DND-41 (cell line): ENCODE measurements around the gene RAB9A.
A peak's percentile ranks its signal among the peaks of the same experiment; 100 is the strongest.
"Not testable (repeated sequence)": the region's sequence is repeated elsewhere in the genome, so short reads cannot be mapped to it uniquely, and the experiment has no call there.

Source experiments
- ATAC-seq: fragments of 200-7000 bp; cut with Tn5 transposase; 3 replicates; pipeline ENCODE4 v1.9.1; 2021; ENCODE audit warnings: low read depth; ENCODE audit not compliant: insufficient read depth
- DNase-seq: peaks from one replicate; pipeline ENCODE4 v3.0.0-alpha.2; 2020
- H2AFZ ChIP-seq: 2 replicates; pipeline ENCODE4 v1.6.0; 2012; ENCODE audit warnings: low read depth, low read length
- H3K27ac ChIP-seq: 2 replicates; pipeline ENCODE4 v1.5.1; 2012; ENCODE audit warnings: low read length, inconsistent platforms
- H3K27me3 ChIP-seq: fragments of 200-600 bp; sonication (generic); 2 replicates; pipeline ENCODE4 v1.6.0; 2012; ENCODE audit warnings: low read length, mild to moderate bottlenecking, inconsistent platforms; ENCODE audit not compliant: insufficient read depth, poor library complexity
- H3K36me3 ChIP-seq: 2 replicates; pipeline ENCODE4 v1.5.1; 2012; ENCODE audit warnings: low read length, inconsistent platforms; ENCODE audit not compliant: insufficient read depth
- H3K4me1 ChIP-seq: 2 replicates; pipeline ENCODE4 v1.5.1; 2012; ENCODE audit warnings: mild to moderate bottlenecking, low read length; ENCODE audit not compliant: insufficient read depth
- H3K4me2 ChIP-seq: 2 replicates; pipeline ENCODE4 v1.6.0; 2012; ENCODE audit warnings: mild to moderate bottlenecking, moderate library complexity, low read length, inconsistent platforms; ENCODE audit not compliant: insufficient read depth
- H3K4me3 ChIP-seq, 2 experiments: fragments of 200-600 bp in 1 of 2; shearing (Covaris generic) in 1 of 2; 2 replicates each; pipeline ENCODE4 v1.5.1; 2012 to 2016; ENCODE audit warnings: inconsistent platforms in 2 of 2, low read length in 2 of 2, mild to moderate bottlenecking in 2 of 2, low read depth in 1 of 2, moderate library complexity in 1 of 2
- H3K79me2 ChIP-seq: 2 replicates; pipeline ENCODE4 v1.6.0; 2012; ENCODE audit warnings: low read length, inconsistent platforms; ENCODE audit not compliant: insufficient read depth
- H3K9ac ChIP-seq: 2 replicates; pipeline ENCODE4 v1.6.0; 2012; ENCODE audit warnings: low read depth, mild to moderate bottlenecking, inconsistent platforms, low read length, moderate library complexity
- H3K9me3 ChIP-seq: 2 replicates; pipeline ENCODE4 v1.5.1; 2012; ENCODE audit warnings: low read length, moderate library complexity, mild to moderate bottlenecking, inconsistent platforms; ENCODE audit not compliant: insufficient read depth, severe bottlenecking
- H4K20me1 ChIP-seq: 2 replicates; pipeline ENCODE4 v1.6.0; 2012; ENCODE audit warnings: low read length; ENCODE audit not compliant: insufficient read depth
- EZH2 ChIP-seq: IDR thresholded peaks from 3 replicates; pipeline ENCODE4 v1.6.1; 2012; ENCODE audit warnings: borderline replicate concordance, low read depth, mild to moderate bottlenecking, moderate library complexity, low read length, inconsistent platforms; ENCODE audit not compliant: severe bottlenecking
- TF ChIP-seq, protein P1 (sequence below): IDR thresholded peaks from 2 replicates; pipeline ENCODE4 v1.5.1; 2012; ENCODE audit warnings: borderline replicate concordance, low read length, moderate library complexity, mild to moderate bottlenecking; ENCODE audit not compliant: poor library complexity, severe bottlenecking; ENCODE audit errors: extremely low read depth

The RAB9A gene

GRCh38 chrX:13667919-13668318, 21.0 kb upstream of the RAB9A start:
- no peak overlapping the region for H3K27ac ChIP-seq
- no peak overlapping the region for H3K4me2 ChIP-seq
- no peaks in the 10 kb centered on the region for H3K79me2 ChIP-seq
- ATAC-seq (no peak), DNase-seq (no peak)
- H3K27me3 ChIP-seq, result no peaks in the 10 kb centered on the region
- no peak overlapping the region for H2AFZ ChIP-seq
- no peaks in the 10 kb centered on the region for H3K9me3 ChIP-seq
- no peak overlapping the region for H3K4me3 ChIP-seq
- H3K36me3 ChIP-seq, result peaks cover 5% of the 10 kb centered on the region; the same call in 1 of the 2 replicates
- no peak overlapping the region for H3K9ac ChIP-seq
- peaks cover 3% of the 10 kb centered on the region; the same call in 1 of the 2 replicates for H3K4me1 ChIP-seq
- H4K20me1 ChIP-seq, result no peaks in the 10 kb centered on the region
- TF ChIP-seq, protein P1, sequence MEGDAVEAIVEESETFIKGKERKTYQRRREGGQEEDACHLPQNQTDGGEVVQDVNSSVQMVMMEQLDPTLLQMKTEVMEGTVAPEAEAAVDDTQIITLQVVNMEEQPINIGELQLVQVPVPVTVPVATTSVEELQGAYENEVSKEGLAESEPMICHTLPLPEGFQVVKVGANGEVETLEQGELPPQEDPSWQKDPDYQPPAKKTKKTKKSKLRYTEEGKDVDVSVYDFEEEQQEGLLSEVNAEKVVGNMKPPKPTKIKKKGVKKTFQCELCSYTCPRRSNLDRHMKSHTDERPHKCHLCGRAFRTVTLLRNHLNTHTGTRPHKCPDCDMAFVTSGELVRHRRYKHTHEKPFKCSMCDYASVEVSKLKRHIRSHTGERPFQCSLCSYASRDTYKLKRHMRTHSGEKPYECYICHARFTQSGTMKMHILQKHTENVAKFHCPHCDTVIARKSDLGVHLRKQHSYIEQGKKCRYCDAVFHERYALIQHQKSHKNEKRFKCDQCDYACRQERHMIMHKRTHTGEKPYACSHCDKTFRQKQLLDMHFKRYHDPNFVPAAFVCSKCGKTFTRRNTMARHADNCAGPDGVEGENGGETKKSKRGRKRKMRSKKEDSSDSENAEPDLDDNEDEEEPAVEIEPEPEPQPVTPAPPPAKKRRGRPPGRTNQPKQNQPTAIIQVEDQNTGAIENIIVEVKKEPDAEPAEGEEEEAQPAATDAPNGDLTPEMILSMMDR, result no peak
- no peak for TF ChIP-seq EZH2

- peak; percentile 49; the same call in 1 of the 3 replicates for ATAC-seq
- H3K27me3 ChIP-seq, result no peaks in the 10 kb centered on the region
- no peaks in the 10 kb centered on the region for H4K20me1 ChIP-seq
- no peak overlapping the region for H3K9ac ChIP-seq
- H3K27ac ChIP-seq, result peak overlapping the region; percentile 20; the same call in 1 of the 2 replicates
- H3K79me2 ChIP-seq, result no peaks in the 10 kb centered on the region
- no peak overlapping the region for H3K4me2 ChIP-seq
- H3K4me1 ChIP-seq, result peaks cover 3% of the 10 kb centered on the region; the same call in 1 of the 2 replicates
- H3K36me3 ChIP-seq, result no peaks in the 10 kb centered on the region
- no peak overlapping the region for H2AFZ ChIP-seq
- TF ChIP-seq, protein P1, result no peak
- TF ChIP-seq EZH2, result no peak
- H3K4me3 ChIP-seq, result no peak overlapping the region
- DNase-seq, result no peak
- H3K9me3 ChIP-seq, result no peaks in the 10 kb centered on the region
These were observed 19.6 kb upstream of the RAB9A start for GRCh38 chrX:13669246-13669737.

DNA sequence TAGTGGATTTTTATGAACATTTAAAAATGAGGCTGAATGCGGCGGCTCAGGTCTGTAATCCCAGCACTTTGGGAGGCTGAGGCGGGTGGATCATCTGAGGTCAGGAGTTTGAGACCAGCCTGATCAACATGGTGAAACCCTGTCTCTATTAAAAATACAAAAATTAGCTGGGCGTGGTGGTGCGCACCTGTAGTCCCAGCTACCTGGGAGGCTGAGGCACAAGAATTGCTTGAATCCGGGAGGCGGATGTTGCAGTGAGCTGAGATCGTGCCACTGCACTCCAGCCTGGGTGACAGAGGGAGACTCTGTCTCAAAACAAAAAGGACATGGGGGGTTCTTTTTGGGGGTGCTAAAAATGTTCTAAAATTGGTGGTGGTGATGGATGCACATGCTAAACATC, 19.2 kb upstream of the RAB9A start:
- DNase-seq, H3K27me3 ChIP-seq, H3K9me3 ChIP-seq, H3K27ac ChIP-seq, H3K9ac ChIP-seq, ATAC-seq, H3K4me2 ChIP-seq, H2AFZ ChIP-seq, H4K20me1 ChIP-seq, H3K4me1 ChIP-seq, H3K79me2 ChIP-seq, H3K36me3 ChIP-seq, H3K4me3 ChIP-seq: not testable (repeated sequence)

DNA sequence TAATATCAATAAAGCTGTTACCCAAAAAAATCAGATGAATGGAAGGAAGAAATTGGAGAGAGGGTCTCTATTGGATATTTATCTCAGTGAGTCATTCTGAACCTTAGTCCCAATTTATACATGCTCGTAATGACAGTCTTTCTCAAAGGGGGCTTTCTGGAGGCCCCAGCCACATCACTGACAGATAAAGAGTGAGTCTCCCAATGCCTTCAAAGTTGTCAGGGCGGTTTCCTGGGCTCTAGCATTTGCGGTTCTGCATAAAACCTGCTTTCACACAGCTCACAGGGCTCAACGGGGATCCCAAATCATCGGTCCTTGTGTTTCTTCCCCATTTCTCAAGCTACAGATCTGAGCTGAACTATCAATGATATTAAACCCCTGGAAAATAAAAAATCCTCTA, 18.7 kb upstream of the RAB9A start:
- TF ChIP-seq, protein P1, result no peak
- no peak for TF ChIP-seq EZH2
- Histone ChIP-seq H4K20me1 (no peaks in the 10 kb centered on the region), H3K36me3 (no peaks in the 10 kb centered on the region), H3K4me3 (no peak overlapping the region), H3K9me3 (no peaks in the 10 kb centered on the region), H3K9ac (no peak overlapping the region), H3K4me1 (peaks cover 3% of the 10 kb centered on the region; the same call in 1 of the 2 replicates), H3K79me2 (no peaks in the 10 kb centered on the region), H3K27ac (no peak overlapping the region), H2AFZ (no peak overlapping the region), H3K27me3 (no peaks in the 10 kb centered on the region), H3K4me2 (no peak overlapping the region)
- ATAC-seq (no peak), DNase-seq (no peak)
